GM21528 (cell line): ENCODE measurements around the gene POLR3H.
"Not testable (repeated sequence)": the region's sequence is repeated elsewhere in the genome, so short reads cannot be mapped to it uniquely, and the experiment has no call there.

Experiments used
- ATAC-seq: cut with Tn5 transposase; IDR thresholded peaks from one replicate; pipeline ENCODE4 v1.9.1; 2021; ENCODE audit warnings: mild to moderate bottlenecking, moderate library complexity; ENCODE audit not compliant: unreplicated experiment, low FRiP score

Gene POLR3H

GRCh38 chr22:41565403-41566054 lies 21.3 kb upstream of the POLR3H start:
- ATAC-seq: no peak

DNA sequence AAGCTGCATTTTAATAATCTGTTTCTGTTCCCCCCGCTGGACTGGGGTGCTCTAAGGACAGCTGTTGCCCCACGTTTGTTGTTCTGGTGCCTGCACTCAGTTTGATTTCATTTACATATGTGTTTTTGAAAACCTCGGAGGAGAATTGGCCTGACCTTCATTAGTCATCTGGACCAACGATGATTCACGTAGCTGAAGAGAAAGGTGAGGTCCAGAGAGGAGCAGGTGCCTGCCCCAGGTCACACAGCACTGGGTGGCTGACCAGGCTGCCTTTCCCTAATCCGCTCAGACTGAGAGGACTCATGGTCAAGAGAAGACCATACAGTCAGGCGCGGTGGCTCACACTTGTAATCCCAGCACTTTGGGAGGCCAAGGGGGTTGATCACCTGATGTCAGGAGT lies 20.3 kb upstream of the POLR3H start:
- no peak for ATAC-seq

- ATAC-seq: no peak
Measured at GRCh38 chr22:41563051-41563711, 18.9 kb upstream of the POLR3H start.

- ATAC-seq: no peak
Measured at GRCh38 chr22:41562461-41562860, 18.2 kb upstream of the POLR3H start.

DNA sequence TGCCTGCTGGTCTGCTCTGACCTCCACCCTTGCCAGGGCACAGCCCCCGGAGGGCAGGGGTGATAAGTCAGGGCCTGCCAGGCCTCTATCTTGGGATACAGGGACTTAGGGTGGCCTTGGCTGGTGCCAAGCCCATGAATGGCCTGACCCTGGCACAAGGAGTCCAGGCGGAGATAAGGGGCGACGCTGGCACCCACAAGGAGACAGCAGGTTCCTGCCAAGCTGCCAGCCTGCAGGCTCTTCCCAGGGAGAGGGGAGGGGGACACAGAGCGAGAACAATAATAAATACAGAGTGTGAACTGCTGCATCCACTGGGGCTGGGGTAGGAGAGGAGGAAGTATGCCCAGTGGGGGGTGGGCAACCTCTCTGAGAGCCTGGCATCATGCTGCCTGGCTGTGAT lies 17.5 kb upstream of the POLR3H start:
- no peak for ATAC-seq

DNA sequence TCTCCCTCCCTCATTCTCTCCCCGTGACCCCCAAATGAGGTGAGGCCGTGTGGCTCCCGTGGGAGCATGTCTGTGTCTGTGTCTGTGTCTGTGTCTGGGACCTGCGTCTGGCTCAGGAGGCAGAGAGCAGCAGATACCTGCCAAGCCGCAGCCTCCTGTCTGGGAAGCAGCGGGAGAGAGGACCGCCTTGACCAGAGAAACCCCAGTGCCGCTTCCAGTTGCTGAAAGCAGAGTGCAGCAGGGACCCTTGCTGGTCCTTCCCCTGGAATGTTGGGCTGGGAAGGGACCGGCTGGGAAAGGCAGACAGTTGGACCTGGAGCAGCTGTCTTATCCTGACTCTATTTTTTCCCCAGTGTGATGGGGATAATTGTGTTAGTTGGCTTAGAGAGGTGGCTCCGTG lies 17.1 kb upstream of the POLR3H start:
- ATAC-seq: no peak

DNA sequence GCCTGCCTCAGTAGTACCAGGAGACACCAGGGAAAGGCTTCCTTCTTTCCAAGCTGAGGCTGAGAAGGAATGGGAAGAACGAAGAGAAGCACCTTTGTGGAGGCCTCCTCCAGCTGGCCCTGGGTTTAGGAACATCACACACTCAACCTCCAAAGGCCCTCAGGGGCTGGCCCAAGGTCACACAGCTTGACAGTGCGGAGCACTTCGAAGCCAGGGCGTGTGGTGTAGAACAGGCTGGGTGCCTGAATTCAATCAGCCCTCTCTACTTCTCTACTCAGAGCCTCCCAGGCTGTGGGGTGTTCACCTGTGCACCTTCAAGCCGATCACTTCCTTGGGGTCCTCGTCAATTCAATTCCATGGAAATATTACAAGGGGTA lies 15.8 kb upstream of the POLR3H start:
- ATAC-seq: no peak

DNA sequence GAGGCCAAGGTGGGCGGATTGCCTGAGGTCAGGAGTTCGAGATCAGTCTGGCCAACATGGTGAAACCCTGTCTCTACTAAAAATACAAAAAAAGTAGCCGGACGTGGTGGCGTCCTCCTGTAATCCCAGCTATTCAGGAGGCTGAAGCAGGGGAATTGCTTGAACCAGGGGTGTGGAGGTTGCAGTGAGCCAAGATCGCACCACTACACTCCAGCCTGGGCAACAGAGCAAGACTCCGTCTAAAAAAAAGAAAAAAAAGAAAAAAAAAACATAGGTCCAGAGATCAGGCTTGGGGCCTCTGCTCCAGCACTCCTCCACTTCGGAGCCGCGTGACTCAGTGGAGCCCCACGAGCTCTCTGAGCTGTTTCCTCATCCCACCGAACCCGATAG lies 14.0 kb upstream of the POLR3H start:
- not testable (repeated sequence) for ATAC-seq

- ATAC-seq: no peak
Measured at GRCh38 chr22:41557401-41558240, 13.4 kb upstream of the POLR3H start.

- ATAC-seq: no peak
Measured at GRCh38 chr22:41556561-41556960, 12.3 kb upstream of the POLR3H start.

- ATAC-seq: no peak
Measured at GRCh38 chr22:41555325-41555982, 11.2 kb upstream of the POLR3H start.

DNA sequence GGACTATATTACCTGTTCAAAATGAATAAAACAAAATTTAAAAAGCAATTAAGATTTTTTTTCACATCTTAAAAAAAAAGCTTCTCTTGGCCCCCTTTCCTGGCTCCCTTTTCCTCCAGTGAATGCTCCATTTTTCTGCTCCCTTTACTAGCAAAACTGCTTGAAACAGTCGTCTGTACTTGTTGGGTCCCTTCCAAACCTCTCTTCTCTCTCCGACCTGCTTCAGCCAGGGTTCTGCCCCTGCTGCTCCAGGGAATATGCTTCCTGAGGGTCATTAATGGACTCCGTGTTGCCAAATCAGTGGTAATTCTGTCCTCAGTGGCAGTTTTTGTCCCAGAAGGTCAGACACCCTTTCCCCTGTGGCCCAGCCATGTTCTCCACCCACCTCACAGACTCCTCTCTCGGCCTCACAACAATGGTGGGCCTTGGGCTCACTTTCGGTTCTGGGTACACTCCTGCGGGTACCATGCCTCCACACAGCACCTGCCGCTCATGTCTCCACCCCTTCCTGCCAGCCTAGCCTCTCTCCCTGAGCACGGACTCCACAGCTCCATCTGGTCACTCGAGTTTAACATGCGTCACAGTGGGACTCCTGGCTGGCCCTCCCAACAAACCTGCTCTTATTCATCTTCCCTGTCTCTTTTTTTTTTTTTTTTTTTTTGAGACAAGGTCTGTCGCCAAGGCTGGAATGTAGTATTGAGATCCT lies 7.8 kb upstream of the POLR3H start:
- no peak for ATAC-seq

DNA sequence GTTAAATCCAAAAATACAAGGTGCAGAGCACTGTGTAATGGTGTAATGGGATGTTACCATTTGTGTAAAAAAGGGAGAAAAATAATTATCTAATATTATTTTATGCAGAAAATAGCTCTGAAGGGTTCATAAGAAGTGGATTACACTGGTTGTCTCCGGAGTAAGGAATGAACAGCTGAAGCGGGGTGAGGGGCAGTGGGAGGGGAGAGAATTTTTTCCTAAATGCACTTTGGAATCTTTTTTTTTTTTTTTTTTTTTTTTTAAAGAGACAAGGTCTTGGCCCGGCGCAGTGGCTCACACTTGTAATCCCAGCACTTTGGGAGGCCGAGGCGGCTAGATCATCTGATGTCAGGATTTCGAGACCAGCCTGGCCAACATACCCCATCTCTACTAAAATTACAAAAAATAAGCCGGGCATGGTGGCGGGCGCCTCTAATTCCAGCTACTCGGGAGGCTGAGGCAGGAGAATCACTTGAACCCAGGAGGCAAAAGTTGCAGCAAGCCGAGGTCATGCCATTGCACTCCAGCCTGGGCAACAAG lies 6.8 kb upstream of the POLR3H start:
- ATAC-seq: no peak

DNA sequence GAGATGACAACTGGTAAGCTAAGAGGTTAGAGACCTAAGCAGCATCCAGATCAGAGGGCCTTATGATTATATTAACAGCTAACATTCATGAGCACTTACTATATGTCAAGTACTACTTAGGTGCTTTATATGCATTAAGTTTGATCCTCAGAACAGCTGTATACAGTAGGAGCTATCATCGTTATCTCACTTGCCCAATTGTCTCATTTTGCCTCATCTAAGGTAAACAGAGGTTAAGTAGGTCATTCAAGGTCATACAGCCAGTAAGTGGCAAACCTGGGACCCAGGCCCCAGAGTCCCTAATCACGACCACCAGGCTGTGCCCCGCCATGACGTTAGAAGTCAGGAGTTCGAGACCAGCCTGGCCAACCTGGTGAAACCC lies 4.6 kb upstream of the POLR3H start:
- ATAC-seq: no peak

DNA sequence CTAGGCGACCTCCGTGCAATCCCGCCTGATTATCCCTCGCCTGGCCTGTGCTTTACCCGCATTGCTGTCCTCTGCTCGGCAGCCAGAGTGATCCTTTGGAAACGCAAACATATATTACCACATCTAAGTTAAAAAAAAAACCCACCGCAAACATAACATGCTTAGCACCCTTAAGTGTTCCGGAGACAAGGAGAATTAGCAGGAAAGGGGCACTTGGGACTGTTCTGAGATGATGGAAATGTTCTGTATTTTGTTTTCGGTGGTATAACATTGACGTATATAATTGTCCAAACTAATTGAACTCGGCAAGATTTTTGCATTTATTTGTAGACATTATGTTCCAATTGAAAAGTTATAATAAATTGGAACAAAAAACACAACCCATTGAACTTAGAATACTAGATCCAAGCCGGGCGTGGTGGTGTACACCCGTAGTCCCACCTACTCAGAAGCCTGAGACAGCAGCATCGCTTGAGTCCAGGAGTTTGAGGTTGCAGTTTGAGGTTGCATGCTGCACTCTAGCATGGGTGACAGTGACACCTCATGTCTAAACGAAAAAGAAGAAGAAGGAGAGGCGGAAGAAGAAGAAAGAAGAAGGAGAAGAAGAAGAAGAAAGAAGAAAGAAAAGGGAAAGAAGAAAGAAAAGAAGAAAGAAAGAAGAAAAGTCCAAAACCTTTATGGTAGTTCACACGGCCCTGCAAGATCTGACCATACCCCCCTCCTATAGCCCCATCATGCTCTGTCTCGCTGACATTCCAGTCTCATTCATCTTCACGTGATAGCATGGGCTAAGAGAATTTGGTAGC lies 604 bp upstream of the POLR3H start:
- ATAC-seq: no peak

- no peak for ATAC-seq
Measured at GRCh38 chr22:41542224-41542623, 2.0 kb downstream of the POLR3H start.

GRCh38 chr22:41541484-41541883 lies 2.8 kb downstream of the POLR3H start:
- no peak for ATAC-seq

DNA sequence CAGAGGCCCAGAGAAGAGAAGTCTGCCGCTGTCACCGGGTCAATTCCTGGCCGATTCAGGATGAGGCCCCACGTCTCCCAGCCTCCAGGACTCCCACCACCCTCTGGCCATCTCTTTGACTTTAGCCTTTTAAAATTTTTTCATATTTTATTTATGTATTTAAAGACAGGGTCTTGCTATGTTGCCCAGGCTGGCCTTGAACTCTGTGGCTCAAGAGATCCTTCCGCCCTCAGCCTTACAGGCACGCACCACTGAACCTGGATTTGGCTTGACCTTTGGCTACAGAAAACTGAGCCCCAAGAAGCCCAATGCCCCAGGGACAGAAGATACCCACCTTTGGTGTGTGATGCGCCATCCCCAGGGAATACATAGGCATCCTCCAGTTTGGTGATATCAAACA lies 3.9 kb downstream of the POLR3H start:
- ATAC-seq: no peak

- no peak for ATAC-seq
Measured at GRCh38 chr22:41540006-41540315, 4.3 kb downstream of the POLR3H start.
